H1 (cell line): Measurements from ENCODE around the gene DNAH10. TPM values are rescaled to one million over a fixed set of nuclear protein-coding genes. Genes with fewer than 3 reads are reported as not detected.
A peak's percentile ranks its signal among the peaks of the same experiment; 100 is the strongest.

Experiments used
- BRCA1 ChIP-seq: IDR thresholded peaks from 2 replicates; pipeline ENCODE4 v1.6.1; 2012; ENCODE audit warnings: low read depth, low read length, improper control_type of control experiment
- CREB1 ChIP-seq: IDR thresholded peaks from 2 replicates; pipeline ENCODE4 v1.6.1; 2012; ENCODE audit warnings: inconsistent platforms
- EZH2 ChIP-seq: fragments of 200-600 bp; sonication (generic); IDR thresholded peaks from 2 replicates; pipeline ENCODE4 v1.7.1; 2012; ENCODE audit warnings: low read depth, mild to moderate bottlenecking, moderate library complexity, low read length, inconsistent platforms; ENCODE audit not compliant: severe bottlenecking
- HDAC6 ChIP-seq: IDR thresholded peaks from one replicate; pipeline ENCODE4 v1.7.1; 2012; ENCODE audit warnings: low read depth, mild to moderate bottlenecking, inconsistent platforms, low read length, moderate library complexity
- JUN ChIP-seq: IDR thresholded peaks from 2 replicates; pipeline ENCODE4 v1.6.1; 2011; ENCODE audit warnings: low read depth, mild to moderate bottlenecking, improper control_type of control experiment, low read length
- KDM1A ChIP-seq: fragments of 200-600, 300-600 bp; sonication (generic); IDR thresholded peaks from 2 replicates; pipeline ENCODE4 v1.7.1; 2016; ENCODE audit warnings: mild to moderate bottlenecking, low read length, borderline replicate concordance
- KDM5A ChIP-seq: fragments of 200-600 bp; IDR thresholded peaks from 2 replicates; pipeline ENCODE4 v1.7.1; 2012; ENCODE audit warnings: mild to moderate bottlenecking, low read length, inconsistent platforms, mixed read lengths
- MAFK ChIP-seq: IDR thresholded peaks from 2 replicates; pipeline ENCODE4 v1.6.1; 2012; ENCODE audit warnings: low read depth, mild to moderate bottlenecking, improper control_type of control experiment, low read length
- POLR2AphosphoS5 ChIP-seq: IDR thresholded peaks from 2 replicates; pipeline ENCODE4 v1.6.1; 2011; ENCODE audit warnings: low read depth, low read length
- RAD21 ChIP-seq, 2 experiments: IDR thresholded peaks in 1 of 2; conservative IDR thresholded peaks in 1 of 2; 2 replicates each; pipeline ENCODE4 v1.6.1; 2011; ENCODE audit warnings: low read depth in 2 of 2, low read length in 2 of 2, improper control_type of control experiment in 1 of 2, inconsistent platforms in 1 of 2, mild to moderate bottlenecking in 1 of 2, moderate library complexity in 1 of 2
- RFX5 ChIP-seq: IDR thresholded peaks from 2 replicates; pipeline ENCODE4 v1.6.1; 2011; ENCODE audit warnings: low read depth, low read length, improper control_type of control experiment, borderline replicate concordance
- SAP30 ChIP-seq: fragments of 300-600 bp; sonication (generic); IDR thresholded peaks from 2 replicates; pipeline ENCODE4 v1.7.1; 2012; ENCODE audit warnings: low read length, moderate library complexity, mild to moderate bottlenecking, inconsistent platforms; ENCODE audit not compliant: insufficient read depth, insufficient replicate concordance
- SIN3A ChIP-seq, 2 experiments: IDR thresholded peaks in 1 of 2; conservative IDR thresholded peaks in 1 of 2; 2 replicates each; pipeline ENCODE4 v1.6.1; 2011 to 2012; ENCODE audit warnings: low read length in 2 of 2, improper control_type of control experiment in 1 of 2, low read depth in 1 of 2, mild to moderate bottlenecking in 1 of 2
- TBP ChIP-seq: IDR thresholded peaks from 2 replicates; pipeline ENCODE4 v1.6.1; 2011; ENCODE audit warnings: low read depth, low read length, improper control_type of control experiment
- TCF12 ChIP-seq: IDR thresholded peaks from 2 replicates; pipeline ENCODE4 v1.6.1; 2011; ENCODE audit warnings: low read depth, mild to moderate bottlenecking, low read length
- polyA plus RNA-seq, 7 experiments: library from polyadenylated mRNA; depleted of rRNA in 3 of 7; stranded (reverse) in 5 of 7; unstranded in 2 of 7; fragments of >200 nt in 5 of 7; fragments of 200-250 nt in 2 of 7; gene quantifications; 1 replicate in 5 of 7; 2 replicates in 1 of 7; 4 replicates in 1 of 7; pipeline versions ENCODE4 v1.2.1 to v1.2.3, GENCODE V29; 2011 to 2013; ENCODE audit warnings: missing spikeins in 2 of 7, mixed read lengths in 2 of 7
- total RNA-seq: library from RNA; stranded (reverse); fragmentation: NEBNext Ultra II Directional; extraction: Animal tissue kit (Norgen Biotek cat#: 25700); gene quantifications from 2 replicates; pipeline ENCODE4 v1.2.1, GENCODE V29; 2021
- TF ChIP-seq, protein P1 (sequence below): IDR thresholded peaks from 2 replicates; pipeline ENCODE4 v1.6.1; 2012; ENCODE audit warnings: inconsistent platforms
- TF ChIP-seq, protein P2 (sequence below), 3 experiments: IDR thresholded peaks; 1 replicate in 2 of 3; 2 replicates in 1 of 3; pipeline versions ENCODE4 v1.5.1 to v1.6.1; 2011; ENCODE audit warnings: low read length in 3 of 3, mild to moderate bottlenecking in 3 of 3, inconsistent platforms in 2 of 3, low read depth in 1 of 3, moderate library complexity in 1 of 3; ENCODE audit not compliant: insufficient read depth in 1 of 3; ENCODE audit errors: control extremely low read depth in 1 of 3
- TF ChIP-seq, protein P3 (sequence below): IDR thresholded peaks from 2 replicates; pipeline ENCODE4 v1.6.1; 2012; ENCODE audit warnings: low read length, inconsistent platforms

DNAH10 gene
- total and polyA plus RNA-seq, 2 of the 8 experiments (the other 6 are each of a cell fraction or from before 2014, with no cell fraction given): 0.02 to 0.24 TPM

DNA sequence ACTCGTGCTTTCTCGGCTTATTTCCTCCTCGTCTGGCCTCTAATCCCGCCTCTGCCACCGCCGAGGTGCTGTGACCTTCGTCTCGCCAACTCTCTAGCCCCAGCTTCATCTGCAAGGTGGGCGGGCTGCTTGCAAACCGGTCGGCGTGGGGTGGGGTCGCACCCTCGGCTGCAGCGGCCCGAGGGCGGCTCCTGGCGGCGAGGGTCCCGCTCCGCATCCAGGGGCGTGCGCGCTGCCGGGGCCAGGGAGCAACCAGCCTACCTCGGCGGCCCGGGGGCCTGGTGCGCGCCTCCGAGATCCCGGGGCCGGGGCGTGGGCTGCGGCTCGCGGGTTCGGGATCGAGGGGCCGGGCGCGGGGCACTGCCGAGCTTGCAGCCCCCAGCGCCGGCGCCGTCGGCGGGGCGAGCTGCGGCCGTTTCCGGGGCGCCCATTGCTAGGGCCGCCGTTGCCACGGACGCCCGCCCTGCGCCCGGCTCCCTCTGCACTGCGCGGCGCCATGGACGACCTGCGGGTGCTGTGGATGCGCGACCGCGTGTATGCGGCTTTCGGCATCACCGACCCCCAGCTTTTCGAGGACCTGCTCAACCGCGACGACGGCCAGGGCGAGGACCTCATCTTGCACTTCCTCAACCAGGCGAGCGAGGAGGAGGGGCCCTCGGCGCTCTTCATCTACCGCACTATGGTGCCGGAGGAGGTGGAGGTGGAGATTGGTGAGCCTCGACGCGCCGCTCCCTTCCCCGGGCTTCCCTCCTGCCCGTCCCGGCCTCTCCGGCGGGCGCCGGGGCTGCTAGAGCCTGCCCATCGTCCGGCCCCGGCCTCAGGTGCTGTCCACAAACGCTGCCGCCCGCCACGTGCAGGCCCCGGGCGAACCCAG lies at the start of gene DNAH10 (continued):
- TF ChIP-seq SAP30 (no peak), CREB1 (peak; percentile 47; the same call in 1 of the 2 replicates), EZH2 (no peak), TCF12 (no peak), TBP (no peak), RFX5 (no peak), JUN (no peak), KDM5A (no peak), HDAC6 (no peak), BRCA1 (no peak), SIN3A (conservative IDR thresholded peaks at IDR 0.05 in 1 of 2, IDR thresholded peaks at IDR 0.05 in 1 of 2; ENCODE audit: low read depth in 1 of 2, low read length in 2 of 2) (peak in 1 of 2 experiments; percentile 77; a peak in 2 of 4 replicates), RAD21 (IDR thresholded peaks at IDR 0.05 in 1 of 2, conservative IDR thresholded peaks at IDR 0.05 in 1 of 2; ENCODE audit: low read depth in 2 of 2, low read length in 2 of 2) (peak; percentile 59 to 71), KDM1A (no peak), MAFK (no peak), POLR2AphosphoS5 (no peak; the same call in 1 of the 2 replicates)
- TF ChIP-seq, protein P1, sequence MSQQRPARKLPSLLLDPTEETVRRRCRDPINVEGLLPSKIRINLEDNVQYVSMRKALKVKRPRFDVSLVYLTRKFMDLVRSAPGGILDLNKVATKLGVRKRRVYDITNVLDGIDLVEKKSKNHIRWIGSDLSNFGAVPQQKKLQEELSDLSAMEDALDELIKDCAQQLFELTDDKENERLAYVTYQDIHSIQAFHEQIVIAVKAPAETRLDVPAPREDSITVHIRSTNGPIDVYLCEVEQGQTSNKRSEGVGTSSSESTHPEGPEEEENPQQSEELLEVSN: peak; percentile 80
- TF ChIP-seq, protein P2, sequence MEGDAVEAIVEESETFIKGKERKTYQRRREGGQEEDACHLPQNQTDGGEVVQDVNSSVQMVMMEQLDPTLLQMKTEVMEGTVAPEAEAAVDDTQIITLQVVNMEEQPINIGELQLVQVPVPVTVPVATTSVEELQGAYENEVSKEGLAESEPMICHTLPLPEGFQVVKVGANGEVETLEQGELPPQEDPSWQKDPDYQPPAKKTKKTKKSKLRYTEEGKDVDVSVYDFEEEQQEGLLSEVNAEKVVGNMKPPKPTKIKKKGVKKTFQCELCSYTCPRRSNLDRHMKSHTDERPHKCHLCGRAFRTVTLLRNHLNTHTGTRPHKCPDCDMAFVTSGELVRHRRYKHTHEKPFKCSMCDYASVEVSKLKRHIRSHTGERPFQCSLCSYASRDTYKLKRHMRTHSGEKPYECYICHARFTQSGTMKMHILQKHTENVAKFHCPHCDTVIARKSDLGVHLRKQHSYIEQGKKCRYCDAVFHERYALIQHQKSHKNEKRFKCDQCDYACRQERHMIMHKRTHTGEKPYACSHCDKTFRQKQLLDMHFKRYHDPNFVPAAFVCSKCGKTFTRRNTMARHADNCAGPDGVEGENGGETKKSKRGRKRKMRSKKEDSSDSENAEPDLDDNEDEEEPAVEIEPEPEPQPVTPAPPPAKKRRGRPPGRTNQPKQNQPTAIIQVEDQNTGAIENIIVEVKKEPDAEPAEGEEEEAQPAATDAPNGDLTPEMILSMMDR (IDR thresholded peaks at IDR 0.05; ENCODE audit: control extremely low read depth in 1 of 3, insufficient read depth in 1 of 3, low read depth in 1 of 3, low read length in 3 of 3): peak; percentile 74 to 83 (median 78)
- TF ChIP-seq, protein P3, sequence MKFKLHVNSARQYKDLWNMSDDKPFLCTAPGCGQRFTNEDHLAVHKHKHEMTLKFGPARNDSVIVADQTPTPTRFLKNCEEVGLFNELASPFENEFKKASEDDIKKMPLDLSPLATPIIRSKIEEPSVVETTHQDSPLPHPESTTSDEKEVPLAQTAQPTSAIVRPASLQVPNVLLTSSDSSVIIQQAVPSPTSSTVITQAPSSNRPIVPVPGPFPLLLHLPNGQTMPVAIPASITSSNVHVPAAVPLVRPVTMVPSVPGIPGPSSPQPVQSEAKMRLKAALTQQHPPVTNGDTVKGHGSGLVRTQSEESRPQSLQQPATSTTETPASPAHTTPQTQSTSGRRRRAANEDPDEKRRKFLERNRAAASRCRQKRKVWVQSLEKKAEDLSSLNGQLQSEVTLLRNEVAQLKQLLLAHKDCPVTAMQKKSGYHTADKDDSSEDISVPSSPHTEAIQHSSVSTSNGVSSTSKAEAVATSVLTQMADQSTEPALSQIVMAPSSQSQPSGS: no peak
